GM12892 (cell line): ENCODE measurements around the gene OR5K2.

Experiments used
- POLR2A ChIP-seq: IDR thresholded peaks from 2 replicates; pipeline ENCODE4 v1.6.1; 2011; ENCODE audit warnings: low read depth, low read length, control low read depth
- POLR2AphosphoS5 ChIP-seq: IDR thresholded peaks from 2 replicates; pipeline ENCODE4 v1.6.1; 2011; ENCODE audit warnings: low read depth, low read length, control low read depth

DNA sequence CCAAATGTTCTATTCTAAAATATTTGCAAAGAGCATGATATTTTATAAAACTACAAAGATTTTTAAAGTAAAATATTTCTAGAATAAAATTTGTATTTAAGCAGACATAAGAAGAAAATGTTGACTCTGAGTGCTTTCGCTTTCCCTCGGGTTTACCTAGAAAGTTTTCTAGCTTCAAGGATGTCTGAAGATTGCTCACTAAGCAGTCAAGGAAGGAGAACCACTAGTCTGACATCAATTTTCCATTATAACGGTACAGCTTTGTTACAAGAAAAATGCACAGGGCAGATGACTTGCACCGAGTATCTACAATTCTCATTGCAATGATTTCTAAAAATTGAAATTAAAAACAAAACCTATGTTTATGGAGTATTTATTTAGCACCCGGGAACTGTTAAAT is 48.5 kb downstream of the OR5K2 start:
- no peak for TF ChIP-seq POLR2A
- TF ChIP-seq POLR2AphosphoS5, result no peak
